GM23338 (cell line): Measurements from ENCODE around the gene RXRA. TPM values are rescaled to one million over a fixed set of nuclear protein-coding genes. Genes with fewer than 3 reads are reported as not detected.

ENCODE experiments used
- ATAC-seq: fragments of 200-7000 bp; cut with Tn5 transposase; 3 replicates; pipeline ENCODE4 v1.9.1; 2020
- DNase-seq: peaks from one replicate; pipeline ENCODE4 v3.0.0-alpha.2; 2015; ENCODE audit warnings: low spot score
- H2AFZ ChIP-seq: fragments of 200-600 bp; sonication (generic); 2 replicates; pipeline ENCODE4 v1.8.0; 2016; ENCODE audit warnings: antibody characterized with exemption, mild to moderate bottlenecking, moderate library complexity
- H3F3A ChIP-seq: fragments of 200-600 bp; sonication (generic); replicated peaks from 2 replicates; pipeline ENCODE4 v1.8.0; 2017; ENCODE audit warnings: antibody characterized with exemption, mixed run types, low read depth
- H3K27ac ChIP-seq: fragments of 200-600 bp; sonication (generic); 2 replicates; pipeline ENCODE4 v1.6.1; 2016; ENCODE audit warnings: low read depth
- H3K27me3 ChIP-seq: fragments of 200-600 bp; sonication (generic); 2 replicates; pipeline ENCODE4 v1.8.0; 2016; ENCODE audit warnings: mild to moderate bottlenecking, mixed run types, moderate library complexity; ENCODE audit not compliant: insufficient read depth
- H3K36me3 ChIP-seq: fragments of 200-600 bp; sonication (generic); 2 replicates; pipeline ENCODE4 v1.8.0; 2016; ENCODE audit warnings: mild to moderate bottlenecking; ENCODE audit not compliant: insufficient read depth
- H3K4me1 ChIP-seq: fragments of 200-600 bp; sonication (generic); 2 replicates; pipeline ENCODE4 v1.8.0; 2016; ENCODE audit warnings: mild to moderate bottlenecking, moderate library complexity; ENCODE audit not compliant: insufficient read depth
- H3K4me2 ChIP-seq: fragments of 200-600 bp; sonication (generic); 2 replicates; pipeline ENCODE4 v1.7.1; 2017; ENCODE audit warnings: mixed run types
- H3K4me3 ChIP-seq: fragments of 200-600 bp; sonication (generic); 2 replicates; pipeline ENCODE4 v1.6.1; 2016; ENCODE audit warnings: mixed run types
- H3K79me2 ChIP-seq: fragments of 200-600 bp; sonication (generic); replicated peaks from 2 replicates; pipeline ENCODE4 v1.8.0; 2017; ENCODE audit warnings: mild to moderate bottlenecking; ENCODE audit not compliant: insufficient read depth
- H3K9me2 ChIP-seq: fragments of 200-600 bp; sonication (generic); 2 replicates; pipeline ENCODE4 v1.8.0; 2017; ENCODE audit not compliant: insufficient read depth
- H4K20me1 ChIP-seq: fragments of 200-600 bp; sonication (generic); replicated peaks from 2 replicates; pipeline ENCODE4 v1.8.0; 2017; ENCODE audit warnings: mild to moderate bottlenecking; ENCODE audit not compliant: insufficient read depth
- H3K27ac Mint-ChIP-seq: 2 replicates; pipeline ENCODE4 v1.8.0; 2020; ENCODE audit warnings: inconsistent platforms, mild to moderate bottlenecking, moderate library complexity, mixed read lengths
- H3K27me3 Mint-ChIP-seq: 3 replicates; pipeline ENCODE4 v1.8.0; 2022; ENCODE audit warnings: low read depth, mild to moderate bottlenecking, moderate library complexity, mixed read lengths, inconsistent platforms; ENCODE audit not compliant: insufficient read depth, poor library complexity
- H3K36me3 Mint-ChIP-seq: 3 replicates; pipeline ENCODE4 v1.8.0; 2021; ENCODE audit warnings: low read depth, mild to moderate bottlenecking, inconsistent platforms, moderate library complexity, mixed read lengths
- H3K4me1 Mint-ChIP-seq: 3 replicates; pipeline ENCODE4 v1.8.0; 2020; ENCODE audit warnings: mild to moderate bottlenecking, inconsistent platforms, mixed read lengths
- H3K4me3 Mint-ChIP-seq: 3 replicates; pipeline ENCODE4 v1.8.0; 2021; ENCODE audit warnings: moderate library complexity, mild to moderate bottlenecking, inconsistent platforms, mixed read lengths
- H3K9me3 Mint-ChIP-seq: 3 replicates; pipeline ENCODE4 v1.8.0; 2020; ENCODE audit warnings: moderate library complexity, mild to moderate bottlenecking, inconsistent platforms, mixed read lengths
- CREB1 ChIP-seq: fragments of 250-450 bp; sonication (Bioruptor Pico); IDR thresholded peaks from 2 replicates; pipeline ENCODE4 v1.5.0; 2020; ENCODE audit warnings: low read depth, mild to moderate bottlenecking, moderate library complexity
- CTCF ChIP-seq, 2 experiments: fragments of 200-600 bp in 1 of 2; sonication (generic) in 1 of 2; conservative IDR thresholded peaks; 2 replicates each; pipeline versions ENCODE4 v1.5.1 to v1.6.1; 2016 to 2017; ENCODE audit warnings: antibody characterized with exemption in 2 of 2, low read depth in 2 of 2, mild to moderate bottlenecking in 2 of 2, moderate library complexity in 1 of 2
- ETS1 ChIP-seq: IDR thresholded peaks from 2 replicates; pipeline ENCODE4 v1.6.1; 2016; ENCODE audit warnings: antibody characterized with exemption
- EZH2 ChIP-seq: fragments of 200-600 bp; sonication (generic); IDR thresholded peaks from one replicate; pipeline ENCODE4 v1.8.0; 2017; ENCODE audit warnings: antibody characterized with exemption, mild to moderate bottlenecking, low read depth; ENCODE audit not compliant: unreplicated experiment
- EZH2phosphoT487 ChIP-seq: fragments of 200-600 bp; sonication (generic); IDR thresholded peaks from one replicate; pipeline ENCODE4 v1.8.1; 2018; ENCODE audit warnings: antibody characterized with exemption; ENCODE audit not compliant: unreplicated experiment
- JUNB ChIP-seq: IDR thresholded peaks from one replicate; pipeline ENCODE4 v1.6.1; 2016; ENCODE audit warnings: antibody characterized with exemption; ENCODE audit not compliant: unreplicated experiment
- NANOG ChIP-seq: IDR thresholded peaks from 2 replicates; pipeline ENCODE4 v1.6.1; 2016; ENCODE audit warnings: antibody characterized with exemption, borderline replicate concordance
- POLR2AphosphoS5 ChIP-seq: IDR thresholded peaks from 2 replicates; pipeline ENCODE4 v1.6.1; 2016; ENCODE audit warnings: antibody characterized with exemption, low read depth
- REST ChIP-seq: IDR thresholded peaks from one replicate; pipeline ENCODE4 v1.6.1; 2018; ENCODE audit warnings: antibody characterized with exemption; ENCODE audit not compliant: unreplicated experiment
- STAT1 ChIP-seq: IDR thresholded peaks from one replicate; pipeline ENCODE4 v1.6.1; 2016; ENCODE audit warnings: antibody characterized with exemption; ENCODE audit not compliant: unreplicated experiment
- ZNF114 ChIP-seq: fragments of 250-450 bp; sonication (Bioruptor Pico); IDR thresholded peaks from 2 replicates; pipeline ENCODE4 v1.5.0; 2020; ENCODE audit warnings: mild to moderate bottlenecking, moderate library complexity
- ZNF331 ChIP-seq: fragments of 250-450 bp; sonication (Bioruptor Pico); IDR thresholded peaks from 2 replicates; pipeline ENCODE4 v1.5.0; 2020; ENCODE audit warnings: low read depth, mild to moderate bottlenecking, moderate library complexity
- ZNF462 ChIP-seq: fragments of 250-450 bp; sonication (Bioruptor Pico); IDR thresholded peaks from 2 replicates; pipeline ENCODE4 v1.5.0; 2020; ENCODE audit warnings: mild to moderate bottlenecking, moderate library complexity
- polyA plus RNA-seq: library from polyadenylated mRNA; unstranded; fragments of >200 nt; fragmentation: Nextera tagmentation; extraction: Ambion mirVana; gene quantifications from 2 replicates; pipeline ENCODE4 v1.2.1, GENCODE V29; 2016
- total RNA-seq: library from RNA; depleted of rRNA; stranded (reverse); fragments of >200 nt; shearing (Covaris generic); gene quantifications from 2 replicates; pipeline ENCODE4 v1.2.3, GENCODE V29; 2014

The RXRA gene
- total and polyA plus RNA-seq, 2 experiments from 2014 or later, result 4.9 to 17.9 TPM

GRCh38 chr9:134477927-134478326, 151.7 kb downstream of the RXRA start:
- H3K27me3 Mint-ChIP-seq, result peaks cover 14% of the 10 kb centered on the region

More at GRCh38 chr9:134477927-134478326, 151.7 kb downstream of the RXRA start:
- H3K36me3 Mint-ChIP-seq, result no peaks in the 10 kb centered on the region
- Histone ChIP-seq H2AFZ (no peak overlapping the region), H4K20me1 (no peaks in the 10 kb centered on the region), H3F3A (no peaks in the 10 kb centered on the region), H3K36me3 (no peaks in the 10 kb centered on the region), H3K4me3 (no peak overlapping the region), H3K27me3 (no peaks in the 10 kb centered on the region), H3K4me1 (no peaks in the 10 kb centered on the region), H3K9me2 (no peaks in the 10 kb centered on the region), H3K4me2 (no peak overlapping the region), H3K79me2 (no peaks in the 10 kb centered on the region), H3K27ac (no peak overlapping the region)
- no peaks in the 10 kb centered on the region for H3K4me1 Mint-ChIP-seq
- H3K9me3 Mint-ChIP-seq, result peaks cover 4% of the 10 kb centered on the region
- no peak for TF ChIP-seq CTCF (conservative IDR thresholded peaks at IDR 0.05; ENCODE audit: low read depth in 2 of 2)
- no peak for TF ChIP-seq EZH2
- no peak for TF ChIP-seq ZNF462 (CRISPR knock-in tag)
- no peak for TF ChIP-seq CREB1
- TF ChIP-seq EZH2phosphoT487, result no peak
- no peak for TF ChIP-seq POLR2AphosphoS5
- TF ChIP-seq NANOG, result no peak
- no peak for TF ChIP-seq ZNF114 (CRISPR knock-in tag)
- TF ChIP-seq JUNB, result no peak
- no peak for TF ChIP-seq ZNF331 (CRISPR knock-in tag)
- TF ChIP-seq STAT1, result no peak
- TF ChIP-seq ETS1, result no peak
- no peak for TF ChIP-seq REST
- DNase-seq, result no peak
- ATAC-seq, result no peak
- no peak overlapping the region for H3K27ac Mint-ChIP-seq
- no peak overlapping the region for H3K4me3 Mint-ChIP-seq
